Peyer's patch (tissue), 4 donors: ENCODE data around the gene NR1H4. TPM values are rescaled to one million over a fixed set of nuclear protein-coding genes. Genes with fewer than 3 reads are reported as not detected.
"Not testable (repeated sequence)": the region's sequence is repeated elsewhere in the genome, so short reads cannot be mapped to it uniquely, and the experiment has no call there.

ENCODE experiments used
- DNase-seq, 3 donors: peaks; one replicate each; pipeline ENCODE4 v3.0.0-alpha.2; 2017 to 2019
- H3K27ac ChIP-seq, 4 donors: fragments of 200-600 bp; sonication (generic); one replicate each; pipeline ENCODE4 v1.5.1; 2016 to 2019
- H3K27me3 ChIP-seq, 2 donors: fragments of 200-600 bp; sonication (generic); one replicate each; pipeline ENCODE4 v1.5.1; 2019
- H3K36me3 ChIP-seq, 3 donors: fragments of 200-600 bp; sonication (generic); one replicate each; pipeline ENCODE4 v1.5.1; 2016 to 2019
- H3K4me1 ChIP-seq, 4 donors: fragments of 200-600 bp; sonication (generic); one replicate each; pipeline ENCODE4 v1.5.1; 2016 to 2019
- H3K4me3 ChIP-seq, 4 donors: fragments of 200-600 bp; sonication (generic); 1 replicate in 3 of 4; 2 replicates in 1 of 4; pipeline ENCODE4 v1.5.1; 2016 to 2019; ENCODE audit warnings: mild to moderate bottlenecking in 1 of 4
- H3K9me3 ChIP-seq, 4 donors: fragments of 200-600 bp; sonication (generic); one replicate each; pipeline ENCODE4 v1.5.1; 2016 to 2019; ENCODE audit warnings: mild to moderate bottlenecking in 1 of 4
- CTCF ChIP-seq, 6 experiments: fragments of 450-650 bp in 4 of 6; fragments of 200-600 bp in 2 of 6; sonication (generic) in 1 of 6; IDR thresholded peaks; one replicate each; pipeline ENCODE4 v1.5.1; 2017 to 2019; ENCODE audit warnings: antibody characterized with exemption in 6 of 6, mild to moderate bottlenecking in 3 of 6, moderate library complexity in 1 of 6
- POLR2A ChIP-seq, 2 donors: fragments of 450-650 bp; IDR thresholded peaks; one replicate each; pipeline ENCODE4 v1.5.1; 2017; ENCODE audit warnings: antibody characterized with exemption in 2 of 2, mild to moderate bottlenecking in 2 of 2, moderate library complexity in 2 of 2
- total RNA-seq, 4 donors: library from RNA; depleted of rRNA; stranded (reverse); fragments of >200 nt; gene quantifications; one replicate each; pipeline ENCODE4 v1.1.0, GENCODE V29; 2016

NR1H4 gene
- total RNA-seq, 4 donors from 2014 or later = 75.1 to 316 (median 227) TPM

- H3K27ac ChIP-seq = peak overlapping the region in 1 of 4 donors; percentile 10
- H3K9me3 ChIP-seq = no peaks in the 10 kb centered on the region
- no peaks in the 10 kb centered on the region for H3K27me3 ChIP-seq
- TF ChIP-seq POLR2A (IDR thresholded peaks at IDR 0.05) = no peak
- no peak for TF ChIP-seq CTCF (IDR thresholded peaks at IDR 0.05)
- H3K4me3 ChIP-seq = no peak overlapping the region
- H3K4me1 ChIP-seq = peaks cover 0 to 8% (median 2%) of the 10 kb centered on the region in 4 donors
- H3K36me3 ChIP-seq = peaks cover 0 to 38% (median 0%) of the 10 kb centered on the region in 3 donors
- DNase-seq = no peak
Measured at GRCh38 chr12:100555722-100556121, 82.1 kb downstream of the NR1H4 start.

DNA sequence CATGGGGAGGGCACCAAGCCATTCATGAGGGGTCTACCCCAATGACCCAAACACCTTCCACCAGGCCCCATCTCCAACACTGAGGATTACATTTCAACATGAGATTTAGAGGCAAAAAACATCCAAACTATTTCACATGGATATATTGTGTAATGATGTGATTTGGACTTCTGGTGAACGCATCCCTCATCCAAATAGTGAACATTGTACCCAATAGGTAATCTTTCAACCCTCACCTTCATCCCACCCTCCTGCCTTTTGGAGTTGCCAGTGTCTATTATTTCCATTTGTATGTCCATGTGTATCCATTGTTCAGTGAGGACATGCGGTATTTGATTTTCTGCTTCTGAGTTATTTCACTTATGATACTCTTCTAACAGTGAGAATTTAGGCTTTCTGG lies 83.7 kb downstream of the NR1H4 start:
- H3K4me3 ChIP-seq = no peak overlapping the region
- DNase-seq = no peak
- H3K4me1 ChIP-seq = peaks cover 0 to 8% (median 2%) of the 10 kb centered on the region in 4 donors
- no peaks in the 10 kb centered on the region for H3K9me3 ChIP-seq
- H3K27ac ChIP-seq = no peak overlapping the region
- no peaks in the 10 kb centered on the region for H3K27me3 ChIP-seq
- H3K36me3 ChIP-seq = peaks cover 0 to 25% (median 0%) of the 10 kb centered on the region in 3 donors
- TF ChIP-seq CTCF (IDR thresholded peaks at IDR 0.05) (no peak), POLR2A (IDR thresholded peaks at IDR 0.05) (no peak)

DNA sequence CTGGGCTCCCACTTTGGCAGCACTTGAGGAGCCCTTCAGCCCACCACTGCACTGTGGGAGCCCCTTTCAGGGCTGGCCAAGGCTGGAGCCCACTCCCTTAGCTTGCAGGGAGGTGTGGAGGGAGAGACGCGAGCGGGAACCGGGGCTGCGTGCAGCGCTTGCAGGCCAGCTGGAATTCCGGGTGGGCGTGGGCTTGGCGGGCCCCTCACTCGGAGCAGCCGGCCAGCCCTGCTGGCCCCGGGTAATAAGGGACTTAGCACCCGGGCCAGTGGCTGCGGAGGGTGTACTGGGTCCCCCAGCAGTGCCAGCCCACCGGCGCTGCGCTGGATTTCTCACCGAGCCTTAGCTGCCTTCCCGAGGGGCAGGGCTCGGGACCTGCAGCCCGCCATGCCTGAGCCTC lies 85.6 kb downstream of the NR1H4 start:
- not testable (repeated sequence) for H3K4me1 ChIP-seq

GRCh38 chr12:100564090-100564489 lies 90.4 kb downstream of the NR1H4 start:
- Histone ChIP-seq H3K27ac (no peak overlapping the region), H3K27me3 (no peaks in the 10 kb centered on the region), H3K9me3 (no peaks in the 10 kb centered on the region), H3K36me3 (no peaks in the 10 kb centered on the region), H3K4me3 (no peak overlapping the region), H3K4me1 (no peaks in the 10 kb centered on the region)
- no peak for DNase-seq
- TF ChIP-seq CTCF (IDR thresholded peaks at IDR 0.05) (no peak), POLR2A (IDR thresholded peaks at IDR 0.05) (no peak)

More for the DNA sequence above, 85.6 kb downstream of the NR1H4 start:
- not testable (repeated sequence) for DNase-seq, H3K9me3 ChIP-seq, H3K27ac ChIP-seq, H3K27me3 ChIP-seq, H3K4me3 ChIP-seq
- H3K36me3 ChIP-seq = peaks cover 0 to 18% (median 0%) of the 10 kb centered on the region in 3 donors

- H3K4me1 ChIP-seq = no peaks in the 10 kb centered on the region
- DNase-seq = no peak
- H3K4me3 ChIP-seq = no peak overlapping the region
- no peak overlapping the region for H3K27ac ChIP-seq
- no peak for TF ChIP-seq CTCF (IDR thresholded peaks at IDR 0.05)
- TF ChIP-seq POLR2A (IDR thresholded peaks at IDR 0.05) = no peak
- H3K9me3 ChIP-seq = no peaks in the 10 kb centered on the region
- H3K27me3 ChIP-seq = no peaks in the 10 kb centered on the region
- no peaks in the 10 kb centered on the region for H3K36me3 ChIP-seq
Measured at GRCh38 chr12:100564905-100565467, 91.3 kb downstream of the NR1H4 start.

GRCh38 chr12:100565987-100566545 lies 92.4 kb downstream of the NR1H4 start:
- Histone ChIP-seq H3K27ac (no peak overlapping the region), H3K9me3 (no peaks in the 10 kb centered on the region), H3K36me3 (no peaks in the 10 kb centered on the region), H3K4me1 (no peaks in the 10 kb centered on the region), H3K27me3 (no peaks in the 10 kb centered on the region), H3K4me3 (no peak overlapping the region)
- no peak for DNase-seq
- TF ChIP-seq CTCF (IDR thresholded peaks at IDR 0.05) (peak in 2 of 6 experiments; percentile 10 to 11), POLR2A (IDR thresholded peaks at IDR 0.05) (no peak)
